BJ (cell line): ENCODE results near the gene KIF15. TPM values are rescaled to one million over a fixed set of nuclear protein-coding genes. Genes with fewer than 3 reads are reported as not detected.
"Not testable (repeated sequence)": the region's sequence is repeated elsewhere in the genome, so short reads cannot be mapped to it uniquely, and the experiment has no call there.

Experiments
- CTCF ChIA-PET: fragments of 350-600 bp; formaldehyde crosslinking; extraction: SDS; loops from one replicate; lab custom pipeline; 2021; ENCODE audit warnings: antibody characterized with exemption, inconsistent platforms; lab: Yijun Ruan, JAX
- POLR2A ChIA-PET: fragments of 300-600 bp; sonication (Branson Sonifier 250); formaldehyde crosslinking; extraction: SDS; loops from one replicate; lab custom pipeline; 2021; ENCODE audit warnings: antibody characterized with exemption; lab: Charles Lee
- DNase-seq: peaks from one replicate; pipeline ENCODE4 v3.0.0-alpha.2; 2011; ENCODE audit warnings: low read depth
- H3K27me3 ChIP-seq: 2 replicates; pipeline ENCODE4 v1.6.0; 2011; ENCODE audit warnings: low read length; ENCODE audit not compliant: control insufficient read depth, insufficient read depth
- H3K36me3 ChIP-seq: 2 replicates; pipeline ENCODE4 v1.5.1; 2011; ENCODE audit warnings: low read length; ENCODE audit not compliant: control insufficient read depth, insufficient read depth
- H3K4me3 ChIP-seq: 2 replicates; pipeline ENCODE4 v1.5.1; 2011; ENCODE audit warnings: low read depth, mild to moderate bottlenecking, control low read depth, low read length
- CTCF ChIP-seq: IDR thresholded peaks from 2 replicates; pipeline ENCODE4 v1.5.1; 2011; ENCODE audit warnings: low read depth, mild to moderate bottlenecking, control low read depth, inconsistent platforms, low read length, moderate library complexity; ENCODE audit not compliant: insufficient read depth
- polyA plus RNA-seq: library from polyadenylated mRNA; depleted of rRNA; stranded (reverse); fragments of >200 nt; gene quantifications from 2 replicates; pipeline ENCODE4 v1.2.3, GENCODE V29; 2011

KIF15 gene
- polyA plus RNA-seq, 1 experiment: 2.0 TPM

- no peak for TF ChIP-seq CTCF
- POLR2A ChIA-PET: no interaction called here
- Histone ChIP-seq H3K4me3 (no peak overlapping the region), H3K27me3 (no peaks in the 10 kb centered on the region), H3K36me3 (no peaks in the 10 kb centered on the region; the same call in 1 of the 2 replicates)
- no peak for DNase-seq
- CTCF ChIA-PET: interaction anchor here (1.0 kb wide), 1 partner anchor 81 kb away, joined by 3 read pairs; no protein-coding TSS in a partner anchor
Measured at GRCh38 chr3:44833394-44833793, 71.8 kb downstream of the KIF15 start.

GRCh38 chr3:44835684-44836083 lies 74.1 kb downstream of the KIF15 start:
- no peaks in the 10 kb centered on the region for H3K27me3 ChIP-seq
- no peak for TF ChIP-seq CTCF
- H3K4me3 ChIP-seq: no peak overlapping the region
- no peaks in the 10 kb centered on the region; the same call in 1 of the 2 replicates for H3K36me3 ChIP-seq
- ChIA-PET CTCF (interaction anchor here (1.6 kb wide), 1 partner anchor 17 kb away, joined by 4 read pairs; no protein-coding TSS in a partner anchor), POLR2A (no interaction called here)
- no peak for DNase-seq

GRCh38 chr3:44842376-44842775 lies 80.8 kb downstream of the KIF15 start:
- DNase-seq: no peak
- H3K27me3 ChIP-seq: no peaks in the 10 kb centered on the region
- no peaks in the 10 kb centered on the region for H3K36me3 ChIP-seq
- CTCF ChIA-PET: interaction anchor here (0.8 kb wide), 1 partner anchor 10 kb away, joined by 3 read pairs; no protein-coding TSS in a partner anchor
- POLR2A ChIA-PET: no interaction called here
- no peak for TF ChIP-seq CTCF
- no peak overlapping the region for H3K4me3 ChIP-seq

- CTCF ChIA-PET: no interaction called here
- no peak for TF ChIP-seq CTCF
- Histone ChIP-seq H3K27me3 (no peaks in the 10 kb centered on the region), H3K4me3 (no peak overlapping the region), H3K36me3 (no peaks in the 10 kb centered on the region)
- no peak for DNase-seq
- POLR2A ChIA-PET: no interaction called here
Measured at GRCh38 chr3:44845528-44846520, 84.2 kb downstream of the KIF15 start.

- no peaks in the 10 kb centered on the region for H3K36me3 ChIP-seq
- ChIA-PET CTCF (no interaction called here), POLR2A (no interaction called here)
- no peak for TF ChIP-seq CTCF
- H3K4me3 ChIP-seq: no peak overlapping the region
- no peaks in the 10 kb centered on the region for H3K27me3 ChIP-seq
- DNase-seq: no peak
Measured at GRCh38 chr3:44848634-44849033, 87.0 kb downstream of the KIF15 start.

GRCh38 chr3:44856663-44857062 lies 95.1 kb downstream of the KIF15 start:
- H3K27me3 ChIP-seq, CTCF ChIA-PET, DNase-seq, H3K4me3 ChIP-seq, H3K36me3 ChIP-seq, POLR2A ChIA-PET: not testable (repeated sequence)
